ENCODE results near the gene ADGRD1.

Gene ADGRD1

GRCh38 chr12:131137009-131137835, 183.5 kb downstream of the ADGRD1 start:
- no peak for DNase-seq (ENCODE audit: low read depth)

DNA sequence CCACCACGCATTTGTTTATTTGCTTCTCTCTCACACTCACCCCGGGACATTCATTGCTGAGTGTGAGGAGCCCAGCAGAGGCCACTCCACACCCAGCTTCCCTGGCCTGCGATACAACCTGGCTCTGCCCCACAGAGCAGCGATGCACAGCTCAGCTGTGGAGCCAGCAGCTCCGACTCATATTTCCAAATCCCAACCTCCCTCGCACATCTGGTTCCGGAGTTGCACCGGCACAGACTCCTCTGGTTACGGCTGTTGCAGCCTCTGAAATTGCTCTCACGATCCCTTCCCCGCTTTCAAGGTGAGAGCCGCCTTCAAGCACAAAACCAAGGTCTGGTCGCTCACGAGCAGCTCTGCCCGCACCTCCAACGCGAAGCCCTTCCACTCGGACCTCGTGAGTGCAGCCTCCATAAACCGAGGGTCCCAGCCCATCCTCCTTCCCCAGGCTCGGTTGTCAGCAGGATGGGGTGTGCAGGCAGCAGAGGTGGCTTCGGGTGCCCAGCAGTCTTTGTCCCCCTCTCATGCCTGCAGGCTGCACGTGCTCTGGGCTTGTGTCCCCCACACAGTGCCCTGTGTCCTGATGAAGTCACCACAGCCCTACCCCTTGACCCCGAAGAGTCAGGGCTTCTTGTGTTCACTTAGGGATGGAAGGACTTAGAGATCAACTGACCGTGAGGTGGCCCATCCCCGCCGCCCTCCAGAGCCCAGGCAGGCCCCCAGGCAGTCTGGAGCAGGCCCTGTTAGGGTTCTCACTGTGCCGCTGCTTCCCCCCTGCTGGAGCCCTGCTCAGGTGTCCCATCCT, 184.3 kb downstream of the ADGRD1 start:
- no peak for DNase-seq (ENCODE audit: low read depth)

GRCh38 chr12:131138638-131139362, 185.1 kb downstream of the ADGRD1 start:
- DNase-seq (ENCODE audit: low read depth), result no peak

DNA sequence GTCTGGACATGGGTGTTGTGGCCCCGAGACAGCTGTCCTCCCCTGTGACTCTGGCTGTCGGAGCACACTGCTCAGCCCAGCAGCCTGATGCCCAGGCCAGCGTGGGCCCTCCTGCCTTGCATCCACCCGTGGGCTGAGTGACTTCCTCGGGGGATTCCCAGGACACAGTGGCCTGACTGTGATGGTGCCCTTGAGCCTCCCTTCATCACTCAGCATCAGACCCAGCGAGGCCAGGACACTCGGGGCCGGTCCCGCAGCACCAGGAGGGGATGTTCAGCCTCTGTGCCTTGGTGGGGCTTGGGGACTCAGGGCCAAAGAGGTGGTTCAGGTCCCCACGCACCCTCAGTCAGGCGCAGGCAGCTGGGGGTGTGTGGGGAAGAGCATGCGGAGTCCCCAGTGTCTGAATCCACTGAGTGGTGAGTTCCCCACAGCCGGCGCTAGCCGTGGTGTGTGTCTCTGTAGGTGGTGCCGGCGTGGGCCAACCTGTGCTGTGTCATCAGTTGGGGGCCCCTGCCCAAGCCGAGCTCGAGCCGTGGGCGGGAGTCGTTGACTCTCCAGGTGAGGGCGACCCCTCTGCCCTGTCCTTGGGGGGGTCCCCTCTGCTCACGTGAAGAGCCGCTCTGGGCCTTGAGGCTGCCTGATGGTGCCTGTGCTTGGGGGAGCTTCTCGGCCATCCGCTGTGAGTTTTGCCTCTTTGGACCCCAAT, 185.8 kb downstream of the ADGRD1 start:
- no peak for DNase-seq (ENCODE audit: low read depth)

DNA sequence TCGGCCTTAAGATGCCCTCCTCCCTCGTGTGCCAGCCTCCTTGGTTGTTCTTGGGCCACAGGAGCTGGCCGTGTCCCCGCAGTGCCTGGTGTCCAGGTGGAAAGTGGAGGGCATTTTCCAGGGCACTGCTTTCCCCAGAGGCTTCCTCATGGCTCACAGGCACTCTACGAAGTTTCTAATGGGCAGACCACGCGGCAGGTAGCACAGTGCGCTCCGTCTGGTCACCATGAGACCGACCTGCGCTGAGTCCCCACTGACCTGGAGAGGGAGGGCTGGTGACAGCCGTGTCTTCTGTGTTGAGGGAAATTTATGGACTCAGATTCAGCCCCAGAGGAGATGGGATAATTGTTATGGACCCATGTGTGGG, 186.3 kb downstream of the ADGRD1 start:
- no peak for DNase-seq (ENCODE audit: low read depth)

DNA sequence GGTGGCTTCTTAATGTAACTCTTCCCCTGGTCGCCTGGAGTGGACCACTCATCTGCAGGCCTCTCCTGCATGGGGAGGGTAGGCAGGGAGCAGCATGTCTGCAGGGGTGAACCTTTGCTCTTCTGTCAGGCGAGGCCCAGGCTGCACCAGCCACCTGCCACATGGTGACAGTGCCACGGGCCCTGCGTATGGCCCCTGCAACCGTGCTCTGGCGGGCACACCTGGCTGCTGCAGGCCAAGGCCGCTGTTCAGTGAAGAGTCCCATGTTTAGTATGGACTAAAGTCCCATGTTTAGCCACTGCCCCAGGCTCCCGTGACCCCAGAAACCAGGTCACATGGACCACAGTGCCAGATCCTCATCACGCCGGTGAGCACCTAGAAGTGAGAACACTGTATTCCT, 187.0 kb downstream of the ADGRD1 start:
- no peak for DNase-seq (ENCODE audit: low read depth)

- no peak for DNase-seq (ENCODE audit: low read depth)
Observed at GRCh38 chr12:131141514-131141913, 187.8 kb downstream of the ADGRD1 start.

DNA sequence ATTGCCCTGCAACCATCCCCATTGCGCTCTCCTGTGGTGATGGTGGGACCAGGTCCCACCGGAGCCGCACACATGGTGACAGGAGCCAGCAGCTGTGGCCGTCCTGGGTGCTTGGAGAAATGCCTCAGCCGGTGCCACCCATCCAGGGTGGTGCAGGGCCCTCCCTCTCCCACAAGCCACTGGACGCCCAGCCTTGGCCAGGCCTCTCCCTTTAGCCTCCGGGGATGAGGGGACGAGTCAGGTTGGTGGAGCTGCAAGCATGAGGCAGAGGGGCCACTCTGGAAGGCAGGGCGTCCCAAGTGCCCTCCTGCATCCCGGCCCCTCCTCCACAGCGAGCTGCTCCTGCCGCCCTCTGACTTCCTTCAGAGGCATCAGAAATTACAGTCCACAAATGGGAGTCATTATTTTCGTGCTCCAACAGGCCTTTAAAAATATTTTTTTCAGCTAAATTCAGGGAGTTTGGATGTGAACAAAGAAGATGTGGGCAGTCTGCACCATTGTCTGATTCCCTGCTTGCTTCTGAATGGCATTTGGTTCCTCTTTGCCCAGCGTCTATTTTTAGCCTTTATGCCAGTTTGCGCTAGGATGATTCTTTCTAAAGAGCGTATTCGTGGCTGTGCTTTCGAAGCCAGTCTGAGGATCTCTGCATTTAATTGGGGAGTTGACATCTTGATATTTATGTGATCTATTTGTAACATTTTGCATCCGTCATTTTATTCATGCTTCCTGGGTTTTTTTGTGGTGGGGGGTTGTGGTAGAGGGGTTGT, 189.4 kb downstream of the ADGRD1 start:
- no peak for DNase-seq (ENCODE audit: low read depth)

- no peak for DNase-seq (ENCODE audit: low read depth)
Observed at GRCh38 chr12:131146173-131146675, 192.5 kb downstream of the ADGRD1 start.

- DNase-seq (ENCODE audit: low read depth), result no peak
Observed at GRCh38 chr12:131147293-131147692, 193.6 kb downstream of the ADGRD1 start.

DNA sequence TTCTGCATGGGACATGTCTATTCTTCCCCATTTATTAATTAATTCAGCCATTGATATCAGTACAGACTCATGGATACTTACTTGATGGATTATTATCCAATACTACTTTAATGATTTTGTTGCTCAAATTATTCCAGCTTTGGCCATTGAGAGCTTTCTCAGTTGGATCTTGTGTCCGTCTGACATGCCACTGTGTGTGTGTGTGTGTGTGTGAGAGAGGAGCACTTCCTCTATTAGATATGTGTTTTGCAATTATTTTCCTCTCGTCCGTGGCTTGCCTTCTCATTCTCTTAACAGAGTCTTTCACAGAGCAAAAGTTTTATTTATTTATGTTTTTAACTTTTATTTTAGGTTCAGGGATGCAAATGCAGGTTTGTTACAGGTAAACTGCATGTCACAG, 194.2 kb downstream of the ADGRD1 start:
- no peak for DNase-seq (ENCODE audit: low read depth)

GRCh38 chr12:131151558-131152345, 198.0 kb downstream of the ADGRD1 start:
- no peak for DNase-seq (ENCODE audit: low read depth)

DNA sequence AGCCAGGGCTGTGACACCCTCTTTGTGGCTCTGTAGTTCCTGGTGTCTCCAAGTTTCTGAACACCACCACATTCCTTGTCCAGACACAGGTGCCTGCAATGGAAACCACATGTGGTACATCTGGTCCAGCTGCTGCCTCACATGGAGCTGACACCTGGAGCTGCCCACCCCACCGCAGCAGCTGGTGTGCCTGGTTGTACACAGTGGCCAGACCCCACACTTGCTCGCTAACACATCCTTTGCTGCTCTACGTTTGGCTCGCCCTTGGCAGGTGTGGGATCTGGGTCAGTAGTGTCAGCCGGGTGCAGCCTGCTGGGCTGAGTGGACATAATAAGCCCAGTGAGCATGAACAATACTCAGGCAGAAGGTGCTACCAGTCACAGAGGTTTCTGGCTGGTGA, 198.9 kb downstream of the ADGRD1 start:
- no peak for DNase-seq (ENCODE audit: low read depth)

- DNase-seq (ENCODE audit: low read depth), result no peak
Observed at GRCh38 chr12:131153016-131153415, 199.3 kb downstream of the ADGRD1 start.

DNA sequence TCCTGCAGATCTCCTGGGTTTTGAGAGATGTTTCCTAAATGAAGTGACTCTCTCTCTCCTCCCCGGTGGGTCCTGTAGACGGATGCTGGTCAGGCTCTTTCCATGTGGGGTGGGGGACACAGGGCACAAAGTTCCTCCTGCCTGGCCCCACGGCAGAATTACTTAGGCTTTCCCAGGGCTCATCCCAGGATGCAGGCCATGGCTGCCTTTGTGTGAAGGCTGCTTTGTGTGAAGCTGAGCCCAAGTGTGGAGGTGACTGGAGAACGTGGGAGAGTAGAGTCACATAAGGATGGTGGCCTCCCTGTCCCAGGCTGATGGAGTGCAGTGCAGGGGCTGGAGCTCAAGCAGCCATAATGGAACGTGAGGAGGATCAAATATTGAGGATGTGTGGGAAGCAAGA, 200.2 kb downstream of the ADGRD1 start:
- DNase-seq (ENCODE audit: low read depth), result no peak

DNA sequence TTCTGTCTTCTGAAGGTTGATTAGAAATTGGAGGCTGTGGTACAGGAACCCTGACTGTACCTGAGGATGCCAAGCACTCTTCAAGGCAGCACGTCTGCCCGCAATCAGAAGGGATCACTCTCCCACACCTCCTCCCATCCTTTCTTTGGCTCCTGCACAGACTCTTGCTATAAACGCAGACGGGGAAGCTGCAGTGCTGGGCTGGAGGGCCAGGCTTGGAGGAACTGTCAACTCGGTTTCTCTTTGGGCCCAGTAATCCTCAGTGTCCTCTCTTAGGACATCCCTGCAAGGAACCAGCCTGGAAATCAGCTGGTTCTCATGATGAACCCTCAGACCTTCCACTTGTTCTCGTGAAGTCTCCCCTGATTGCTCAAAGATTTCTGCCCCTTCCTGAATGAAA, 201.4 kb downstream of the ADGRD1 start:
- no peak for DNase-seq (ENCODE audit: low read depth)

DNA sequence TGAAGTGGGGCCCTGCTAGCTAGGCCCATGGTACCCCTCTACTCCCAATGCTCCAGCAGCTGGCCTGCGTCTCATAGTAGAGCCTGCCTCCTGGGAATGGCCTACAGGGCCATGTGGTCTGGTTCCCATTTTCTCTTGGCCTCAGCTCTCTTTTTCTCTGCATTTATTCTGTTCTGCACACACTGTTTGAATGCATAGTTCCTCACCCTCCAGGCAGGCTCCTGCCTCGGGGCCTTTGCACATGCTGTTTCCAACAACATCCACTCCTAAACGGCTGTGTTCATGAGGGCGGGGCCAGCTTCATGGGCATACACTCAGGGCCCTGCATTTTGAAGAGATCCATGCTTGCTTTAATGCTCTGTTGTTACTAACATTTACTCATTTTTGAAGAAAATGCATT, 204.0 kb downstream of the ADGRD1 start:
- no peak for DNase-seq (ENCODE audit: low read depth)

GRCh38 chr12:131159660-131160059, 206.0 kb downstream of the ADGRD1 start:
- DNase-seq (ENCODE audit: low read depth), result no peak

DNA sequence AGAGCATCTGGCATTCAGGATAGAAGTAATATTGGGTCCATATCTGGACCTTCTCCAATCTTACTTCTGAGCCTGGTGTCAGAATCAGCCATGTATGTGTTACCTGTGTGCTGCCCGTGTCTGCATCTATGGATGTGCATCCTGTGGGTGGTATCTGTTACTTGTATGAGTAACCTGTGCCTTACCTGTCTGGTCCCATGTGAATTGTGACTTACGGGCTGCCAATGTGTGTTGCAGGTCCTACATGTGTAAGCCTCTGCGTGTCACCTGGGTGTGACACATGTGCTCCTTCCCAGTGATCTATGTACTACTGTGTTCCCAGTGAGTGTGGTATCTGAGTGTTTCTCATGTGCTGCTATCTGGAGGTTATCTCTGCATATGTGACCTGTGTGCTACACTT, 208.4 kb downstream of the ADGRD1 start:
- no peak for DNase-seq (ENCODE audit: low read depth)

GRCh38 chr12:131163189-131163738, 209.6 kb downstream of the ADGRD1 start:
- no peak for DNase-seq (ENCODE audit: low read depth)
